ENCODE data around the gene LILRB3. TPM values are rescaled to one million over a fixed set of nuclear protein-coding genes. Genes with fewer than 3 reads are reported as not detected.
"Not testable (repeated sequence)": the region's sequence is repeated elsewhere in the genome, so short reads cannot be mapped to it uniquely, and the experiment has no call there.

Gene LILRB3
- total RNA-seq, 1 experiment from 2014 or later: not detected

GRCh38 chr19:54211235-54211634 lies 11.6 kb downstream of the LILRB3 start:
- no peak for DNase-seq (ENCODE audit: low read depth)

GRCh38 chr19:54209811-54210494 lies 12.9 kb downstream of the LILRB3 start:
- peak; percentile 99 for DNase-seq (ENCODE audit: low read depth)

DNA sequence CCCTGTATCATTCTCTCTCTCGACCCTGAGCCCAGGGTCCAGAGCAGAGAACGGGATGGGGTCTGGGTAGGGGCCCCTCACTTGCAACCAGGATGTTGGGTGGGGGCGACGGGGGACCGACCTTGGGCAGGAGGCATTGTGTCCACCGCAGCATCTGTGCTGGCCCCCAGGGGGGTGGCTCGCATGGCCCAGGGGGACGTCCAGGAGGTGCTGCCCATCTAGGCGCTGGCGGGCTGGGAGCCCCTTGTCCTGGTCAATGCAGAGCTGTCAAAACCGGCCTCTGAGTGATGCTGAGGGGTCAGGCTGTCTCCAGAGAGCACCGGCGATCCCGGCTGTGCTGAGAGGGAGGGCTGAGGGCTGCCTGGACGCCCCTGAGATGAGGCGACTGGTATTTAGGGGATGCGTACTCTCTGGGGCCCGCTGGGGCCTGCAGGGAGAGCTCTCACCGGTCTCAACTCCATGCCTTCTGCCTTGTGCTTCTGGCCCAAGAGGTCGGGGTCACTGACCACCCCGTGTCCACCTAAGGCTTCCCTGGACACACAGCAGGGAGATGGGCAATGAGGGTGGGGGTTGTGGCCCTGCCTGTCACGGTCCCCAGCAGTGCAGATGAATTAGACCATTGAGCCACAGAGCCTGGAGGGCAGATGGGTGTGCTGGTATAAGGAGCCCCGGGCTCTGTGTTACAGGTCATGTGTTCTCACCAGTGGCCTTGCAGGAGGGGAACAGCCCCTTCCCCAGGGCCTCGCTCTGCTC lies 13.6 kb downstream of the LILRB3 start:
- no peak for DNase-seq (ENCODE audit: low read depth)

DNA sequence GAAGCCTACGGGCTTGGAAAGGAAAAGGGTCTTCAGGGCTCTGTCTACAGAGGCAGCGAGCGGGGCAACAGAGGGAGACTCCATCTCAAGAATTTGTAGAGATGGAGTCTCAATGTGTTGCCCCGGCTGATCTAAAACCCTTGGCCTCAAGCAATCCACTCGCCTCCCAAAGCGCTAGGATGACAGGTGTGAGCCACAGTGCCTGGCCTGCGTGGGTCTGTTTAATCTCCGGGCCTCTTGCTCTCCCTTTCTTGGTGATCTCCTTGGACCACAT lies 14.1 kb downstream of the LILRB3 start:
- peak; percentile 49 for DNase-seq (ENCODE audit: low read depth)

DNA sequence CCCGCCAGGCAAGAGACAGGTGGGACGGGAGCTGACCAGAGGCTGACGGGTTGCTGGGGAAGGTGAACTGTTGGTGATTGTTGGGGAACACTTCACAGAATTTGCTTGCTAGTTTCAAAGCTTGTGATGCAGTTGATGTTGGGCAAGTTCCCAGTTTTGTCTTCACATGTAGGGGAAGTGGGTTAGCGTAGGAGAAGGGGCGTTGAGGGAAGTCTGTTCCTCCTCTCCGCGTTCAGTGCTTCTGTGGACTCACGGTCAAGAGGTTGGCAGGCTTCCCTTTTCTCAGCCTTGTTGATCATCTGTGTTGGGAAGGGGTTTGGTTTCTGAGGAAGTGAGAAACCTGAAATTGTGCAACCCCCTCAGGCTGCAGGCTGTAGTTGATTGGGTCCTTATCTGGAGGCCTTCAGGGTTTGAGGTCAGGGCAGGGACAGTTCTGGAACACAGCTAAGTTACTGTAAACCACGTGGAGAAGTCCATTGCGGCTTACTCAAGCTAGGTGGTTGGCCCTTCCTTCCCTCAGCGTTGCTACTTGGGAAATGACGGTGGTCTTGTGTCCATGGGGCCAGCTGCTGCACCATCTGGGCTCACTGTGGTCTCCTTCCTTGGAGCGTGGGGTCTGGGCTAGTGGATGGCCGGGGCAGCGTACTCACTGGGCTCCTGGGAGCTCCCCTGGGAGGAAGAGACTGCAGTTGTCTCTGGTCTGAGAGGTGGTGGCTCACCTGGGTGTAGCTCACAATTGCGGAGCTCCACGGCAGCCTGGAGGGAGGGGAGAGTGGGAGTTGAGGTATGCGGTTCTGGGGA lies 14.6 kb downstream of the LILRB3 start:
- peak; percentile 73 for DNase-seq (ENCODE audit: low read depth)

GRCh38 chr19:54207676-54207982 lies 15.2 kb downstream of the LILRB3 start:
- DNase-seq (ENCODE audit: low read depth): no peak

GRCh38 chr19:54207193-54207592 lies 15.6 kb downstream of the LILRB3 start:
- not testable (repeated sequence) for DNase-seq (ENCODE audit: low read depth)

- DNase-seq (ENCODE audit: low read depth): no peak
Measured at GRCh38 chr19:54206831-54207177, 16.0 kb downstream of the LILRB3 start.

GRCh38 chr19:54206030-54206830 lies 16.6 kb downstream of the LILRB3 start:
- DNase-seq (ENCODE audit: low read depth): no peak

GRCh38 chr19:54204767-54205468 lies 17.9 kb downstream of the LILRB3 start:
- no peak for DNase-seq (ENCODE audit: low read depth)

- no peak for DNase-seq (ENCODE audit: low read depth)
Measured at GRCh38 chr19:54203151-54203611, 19.6 kb downstream of the LILRB3 start.

GRCh38 chr19:54201980-54202379 lies 20.8 kb downstream of the LILRB3 start:
- DNase-seq (ENCODE audit: low read depth): no peak

DNA sequence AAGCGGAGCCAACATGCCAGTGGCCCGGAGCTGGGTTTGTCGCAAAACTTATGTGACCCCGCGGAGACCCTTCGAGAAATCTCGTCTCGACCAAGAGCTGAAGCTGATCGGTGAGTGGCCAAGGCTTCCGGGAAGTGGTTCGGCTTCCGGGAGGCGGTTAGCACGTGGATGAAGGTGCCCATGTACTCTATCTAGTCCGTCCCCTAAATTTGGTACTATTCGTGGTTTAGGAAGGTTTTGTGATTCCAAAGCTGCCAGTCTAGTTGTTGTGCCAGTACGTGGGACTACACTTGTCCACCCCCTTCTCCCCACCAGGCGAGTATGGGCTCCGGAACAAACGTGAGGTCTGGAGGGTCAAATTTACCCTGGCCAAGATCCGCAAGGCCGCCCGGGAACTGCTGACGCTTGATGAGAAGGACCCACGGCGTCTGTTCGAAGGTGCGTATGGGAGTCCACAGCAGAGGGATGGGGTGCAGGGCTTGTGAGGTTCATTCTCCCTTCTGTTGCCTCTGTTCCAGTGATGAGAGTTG lies 21.6 kb downstream of the LILRB3 start:
- DNase-seq (ENCODE audit: low read depth): no peak

GRCh38 chr19:54199401-54199800 lies 23.4 kb downstream of the LILRB3 start:
- DNase-seq (ENCODE audit: low read depth): no peak

DNA sequence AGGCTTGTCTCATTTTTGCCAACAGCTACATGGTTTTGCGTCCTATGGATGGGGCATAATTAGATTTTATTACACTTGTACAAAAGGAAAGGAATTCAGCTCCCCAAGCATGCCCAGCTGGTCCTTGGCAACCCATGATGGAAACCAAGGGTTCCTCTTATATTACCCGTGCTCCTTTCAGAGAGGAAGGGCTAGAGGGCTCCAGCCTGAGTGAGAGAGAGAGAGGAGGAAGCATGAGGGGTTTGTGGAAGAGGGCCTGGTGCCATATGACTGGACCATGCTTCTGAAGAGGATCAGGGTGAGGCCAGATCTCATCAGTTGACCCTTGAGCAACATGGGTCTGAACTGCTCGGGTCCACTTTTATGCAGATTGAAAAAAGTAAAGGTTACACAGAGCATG lies 25.7 kb downstream of the LILRB3 start:
- DNase-seq (ENCODE audit: low read depth): no peak

DNA sequence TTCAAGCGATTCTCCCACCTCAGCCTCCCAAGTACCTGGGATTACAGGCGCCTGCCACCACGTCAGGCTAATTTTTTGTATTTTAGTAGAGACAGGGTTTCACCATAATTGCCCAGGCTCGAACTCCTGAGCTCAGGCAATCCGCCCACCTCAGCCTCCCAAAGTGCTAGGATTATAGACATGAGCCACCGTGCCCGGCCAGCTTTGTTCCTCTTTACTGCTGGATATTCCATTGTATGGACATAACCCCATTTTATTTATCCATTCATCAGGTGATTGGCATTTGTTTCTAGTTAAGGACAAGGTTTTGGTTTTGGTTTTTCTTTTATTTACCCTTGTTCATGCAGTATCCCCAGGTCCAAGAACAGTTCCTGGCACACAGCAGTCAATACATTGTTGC lies 26.3 kb downstream of the LILRB3 start:
- no peak for DNase-seq (ENCODE audit: low read depth)

DNA sequence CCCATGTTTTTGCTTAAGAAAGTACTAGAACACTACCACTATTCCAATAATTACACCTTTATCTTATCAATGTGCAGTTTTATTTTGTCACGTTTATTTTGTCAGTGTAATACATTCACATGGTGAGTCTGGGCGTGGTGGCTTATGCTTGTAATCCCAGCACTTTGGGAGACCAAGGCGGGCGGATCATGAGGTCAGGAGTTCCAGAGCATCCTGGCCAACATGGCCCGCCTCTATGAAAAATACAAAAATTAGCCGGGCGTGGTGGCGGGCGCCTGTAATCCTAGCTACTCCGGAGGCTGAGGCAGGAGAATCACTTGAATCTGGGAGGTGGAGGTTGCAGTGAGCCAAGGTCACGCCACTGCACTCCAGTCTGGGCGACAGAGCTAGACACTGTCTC lies 28.3 kb downstream of the LILRB3 start:
- not testable (repeated sequence) for DNase-seq (ENCODE audit: low read depth)

DNA sequence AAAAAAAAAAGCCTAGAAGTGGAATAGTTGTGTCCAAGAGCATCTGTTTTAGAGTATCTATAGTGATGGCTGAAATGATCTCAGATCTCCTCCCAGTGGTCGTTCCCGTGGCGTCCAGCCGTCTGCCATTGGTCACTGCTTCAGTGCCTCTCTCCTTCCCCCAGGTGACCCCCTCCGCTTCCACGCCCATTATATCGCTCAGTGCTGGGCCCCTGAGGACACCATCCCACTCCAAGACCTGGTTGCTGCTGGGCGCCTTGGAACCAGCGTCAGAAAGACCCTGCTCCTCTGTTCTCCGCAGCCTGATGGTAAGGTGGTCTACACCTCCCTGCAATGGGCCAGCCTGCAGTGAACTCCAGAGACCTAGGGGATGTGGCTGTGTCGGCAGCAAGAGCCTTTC lies 29.8 kb downstream of the LILRB3 start:
- DNase-seq (ENCODE audit: low read depth): no peak

DNA sequence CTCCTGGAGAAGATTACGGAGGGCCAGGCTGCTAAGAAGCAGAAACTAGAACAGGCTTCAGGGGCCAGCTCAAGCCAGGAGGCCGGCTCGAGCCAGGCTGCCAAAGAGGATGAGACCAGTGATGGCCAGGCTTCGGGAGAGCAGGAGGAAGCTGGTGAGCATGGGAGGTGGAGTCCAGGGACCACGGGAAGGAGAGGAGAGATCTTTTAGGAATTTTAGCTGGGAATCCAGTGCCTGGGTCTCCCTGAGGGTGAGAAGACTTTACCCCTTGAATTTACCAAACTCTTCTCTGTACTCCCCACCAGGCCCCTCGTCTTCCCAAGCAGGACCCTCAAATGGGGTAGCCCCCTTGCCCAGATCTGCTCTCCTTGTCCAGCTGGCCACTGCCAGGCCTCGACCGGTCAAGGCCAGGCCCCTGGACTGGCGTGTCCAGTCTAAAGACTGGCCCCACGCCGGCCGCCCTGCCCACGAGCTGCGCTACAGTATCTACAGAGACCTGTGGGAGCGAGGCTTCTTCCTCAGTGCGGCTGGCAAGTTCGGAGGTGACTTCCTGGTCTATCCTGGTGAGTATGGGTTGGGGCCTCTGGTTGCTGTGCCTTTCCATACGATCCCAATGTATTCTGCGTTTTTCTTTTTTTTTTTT lies 30.9 kb downstream of the LILRB3 start:
- no peak for DNase-seq (ENCODE audit: low read depth)

GRCh38 chr19:54191011-54191810 lies 31.6 kb downstream of the LILRB3 start, which contains the start of gene TSEN34:
TSEN34 (plus strand) TSS chr19:54191308; CDS start chr19:54191365, 57 bp downstream.
- DNase-seq (ENCODE audit: low read depth): peak; percentile 81

Data from M059J (cell line).